GM12873 (cell line): ENCODE data around the gene MYOZ1.

Source experiments
- TF ChIP-seq, protein P1 (sequence below): IDR thresholded peaks from 2 replicates; pipeline ENCODE4 v1.5.1; 2012; ENCODE audit warnings: low read depth, mild to moderate bottlenecking, moderate library complexity, low read length, control low read depth; ENCODE audit not compliant: insufficient read depth; ENCODE audit errors: missing control alignments

Gene MYOZ1

DNA sequence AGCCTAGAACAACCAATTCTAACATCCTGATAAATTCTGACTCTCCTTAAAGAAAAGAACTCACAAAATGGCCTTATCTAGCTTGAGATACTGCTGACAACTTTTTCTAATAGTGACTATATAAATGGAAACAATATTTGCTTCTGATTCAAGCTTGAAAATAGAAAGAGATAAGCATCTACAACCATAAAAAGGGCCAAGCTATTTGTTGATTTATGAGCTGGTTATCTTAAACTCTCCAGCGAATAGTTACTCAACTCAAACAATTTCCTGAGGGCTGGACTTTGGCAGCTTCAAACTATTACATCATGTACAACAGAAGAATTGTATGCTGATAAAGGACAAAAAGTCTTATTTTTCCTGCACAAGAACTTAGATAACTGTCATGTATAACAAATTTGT lies 54.7 kb downstream of the MYOZ1 start:
- TF ChIP-seq, protein P1, sequence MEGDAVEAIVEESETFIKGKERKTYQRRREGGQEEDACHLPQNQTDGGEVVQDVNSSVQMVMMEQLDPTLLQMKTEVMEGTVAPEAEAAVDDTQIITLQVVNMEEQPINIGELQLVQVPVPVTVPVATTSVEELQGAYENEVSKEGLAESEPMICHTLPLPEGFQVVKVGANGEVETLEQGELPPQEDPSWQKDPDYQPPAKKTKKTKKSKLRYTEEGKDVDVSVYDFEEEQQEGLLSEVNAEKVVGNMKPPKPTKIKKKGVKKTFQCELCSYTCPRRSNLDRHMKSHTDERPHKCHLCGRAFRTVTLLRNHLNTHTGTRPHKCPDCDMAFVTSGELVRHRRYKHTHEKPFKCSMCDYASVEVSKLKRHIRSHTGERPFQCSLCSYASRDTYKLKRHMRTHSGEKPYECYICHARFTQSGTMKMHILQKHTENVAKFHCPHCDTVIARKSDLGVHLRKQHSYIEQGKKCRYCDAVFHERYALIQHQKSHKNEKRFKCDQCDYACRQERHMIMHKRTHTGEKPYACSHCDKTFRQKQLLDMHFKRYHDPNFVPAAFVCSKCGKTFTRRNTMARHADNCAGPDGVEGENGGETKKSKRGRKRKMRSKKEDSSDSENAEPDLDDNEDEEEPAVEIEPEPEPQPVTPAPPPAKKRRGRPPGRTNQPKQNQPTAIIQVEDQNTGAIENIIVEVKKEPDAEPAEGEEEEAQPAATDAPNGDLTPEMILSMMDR = no peak

DNA sequence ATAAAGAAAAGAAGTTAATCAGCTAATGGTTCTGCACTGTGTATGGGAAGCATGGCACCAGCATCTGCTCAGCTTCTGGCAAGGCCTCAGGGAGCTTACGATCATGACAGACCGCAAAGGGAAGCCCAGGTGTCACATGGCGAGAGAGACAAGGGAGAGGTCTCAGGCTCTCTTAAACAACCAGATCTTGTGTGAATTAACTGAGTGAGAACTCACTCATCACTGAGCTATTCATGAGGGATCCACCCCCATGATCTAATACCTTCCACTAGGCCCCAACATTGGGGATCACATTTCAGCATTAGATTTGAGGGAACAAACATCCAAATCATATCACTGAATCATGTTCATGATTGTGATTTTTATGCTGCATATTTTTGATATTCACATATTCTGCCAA lies 55.9 kb downstream of the MYOZ1 start:
- TF ChIP-seq, protein P1 = no peak

DNA sequence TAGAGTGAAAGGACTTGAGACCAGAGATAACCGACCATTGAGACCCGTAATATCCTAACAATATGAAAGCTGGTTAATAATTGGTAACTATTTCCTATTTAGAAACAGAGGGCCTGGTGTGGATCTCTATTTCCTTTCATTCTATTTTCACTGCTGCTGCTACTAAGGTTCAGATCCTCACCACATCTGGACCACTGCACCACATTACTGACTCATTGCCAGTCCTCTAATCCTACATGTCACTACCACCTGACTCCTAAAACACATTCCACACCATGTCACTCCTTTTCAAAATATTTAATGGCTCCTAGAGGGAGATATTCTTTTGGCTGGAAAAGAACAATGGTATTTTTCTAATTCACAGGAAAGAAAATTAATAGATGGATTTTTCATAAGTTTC lies 56.5 kb downstream of the MYOZ1 start:
- TF ChIP-seq, protein P1 = no peak

DNA sequence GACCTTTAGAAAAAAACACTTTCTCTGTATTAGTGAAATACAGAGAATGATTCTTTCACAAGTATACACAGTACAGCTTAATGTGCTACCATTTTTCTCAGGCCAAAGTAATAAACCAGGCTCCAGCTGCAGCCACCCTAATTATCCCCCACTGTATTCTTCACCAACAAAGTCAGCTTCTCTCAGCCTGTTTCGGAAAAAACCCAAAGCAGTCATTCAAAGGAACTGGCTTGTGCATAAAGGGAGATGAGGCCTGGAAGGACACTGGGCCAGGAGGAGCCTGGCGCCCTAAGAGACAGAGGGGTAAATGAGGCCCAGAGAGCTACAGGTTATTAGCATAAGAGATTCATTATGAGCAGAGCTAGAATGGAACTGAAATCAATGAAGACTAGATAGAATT lies 59.4 kb downstream of the MYOZ1 start:
- TF ChIP-seq, protein P1 = no peak
